GM21367 (cell line): ENCODE results near the gene CD300C.
"Not testable (repeated sequence)": the region's sequence is repeated elsewhere in the genome, so short reads cannot be mapped to it uniquely, and the experiment has no call there.

Experiments used
- ATAC-seq: cut with Tn5 transposase; IDR thresholded peaks from one replicate; pipeline ENCODE4 v1.9.1; 2021; ENCODE audit not compliant: unreplicated experiment

Gene CD300C

GRCh38 chr17:74563358-74563757 lies 17.4 kb upstream of the CD300C start:
- ATAC-seq, result no peak

- ATAC-seq, result no peak
Observed at GRCh38 chr17:74561586-74561985, 15.7 kb upstream of the CD300C start.

- ATAC-seq, result no peak
Observed at GRCh38 chr17:74558882-74559519, 13.1 kb upstream of the CD300C start.

DNA sequence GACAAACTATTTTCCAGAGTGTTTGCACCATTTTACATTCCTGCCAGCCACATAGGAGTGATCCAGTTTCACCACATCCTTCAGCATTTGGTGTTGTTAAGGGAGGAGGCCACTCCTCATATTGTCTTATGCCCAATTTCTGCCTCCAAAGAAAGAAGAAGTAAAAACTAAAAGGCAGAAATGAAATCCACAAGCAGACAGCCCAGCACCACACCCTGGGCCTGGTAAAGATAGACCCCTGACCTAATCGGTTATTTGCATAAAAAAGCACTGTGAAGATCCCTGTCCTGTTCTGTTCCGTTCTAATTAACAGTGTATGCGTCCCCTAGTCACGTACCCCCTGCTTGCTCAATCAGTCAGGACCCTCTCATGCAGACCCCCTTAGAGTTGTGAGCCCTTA lies 12.5 kb upstream of the CD300C start:
- not testable (repeated sequence) for ATAC-seq

GRCh38 chr17:74555427-74555940 lies 9.6 kb upstream of the CD300C start:
- ATAC-seq, result no peak

GRCh38 chr17:74554909-74555308 lies 9.0 kb upstream of the CD300C start:
- ATAC-seq, result no peak

GRCh38 chr17:74552037-74552436 lies 6.1 kb upstream of the CD300C start:
- ATAC-seq, result no peak

GRCh38 chr17:74550602-74551001 lies 4.7 kb upstream of the CD300C start:
- no peak for ATAC-seq

DNA sequence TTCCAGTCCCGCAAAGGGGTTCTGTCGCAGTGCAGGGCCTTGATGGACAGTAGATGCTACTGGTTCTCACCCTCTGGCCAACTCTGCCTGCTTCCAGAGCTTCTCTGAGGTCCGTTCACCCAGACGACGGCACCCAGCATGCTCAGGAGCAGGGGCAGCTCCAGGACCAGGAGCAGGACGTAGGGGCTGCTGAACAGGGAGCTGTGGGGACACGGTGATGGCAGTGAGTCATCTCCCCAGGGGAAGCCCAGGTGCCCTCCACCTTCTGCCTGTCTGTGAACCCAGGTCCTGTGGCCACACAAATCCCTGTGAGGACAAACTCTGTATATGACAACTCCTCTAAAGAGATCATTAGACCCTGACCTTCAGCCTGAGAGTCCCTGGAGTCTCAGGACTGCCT lies 3.4 kb upstream of the CD300C start:
- no peak for ATAC-seq

DNA sequence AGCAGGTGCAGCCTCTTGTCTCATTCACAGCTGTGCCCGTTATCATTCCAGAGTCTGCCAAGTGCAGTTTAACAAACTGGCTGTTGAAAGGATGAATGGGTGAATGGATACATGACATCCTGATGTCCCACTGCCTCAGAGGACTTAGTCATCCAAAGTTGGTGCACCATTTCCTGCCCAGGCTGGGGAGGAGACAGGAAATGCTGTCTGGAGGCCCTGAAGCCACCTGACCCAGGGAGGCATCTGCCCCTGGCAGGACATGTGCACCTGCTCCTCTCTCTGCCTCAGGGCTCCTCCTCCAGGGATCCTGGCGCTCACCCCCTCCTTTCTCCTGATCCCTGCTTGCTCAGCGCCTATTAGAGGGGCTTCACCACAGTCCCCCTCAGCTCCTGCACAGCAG lies 1.8 kb upstream of the CD300C start:
- ATAC-seq, result no peak

- no peak for ATAC-seq
Observed at GRCh38 chr17:74547264-74547663, 1.3 kb upstream of the CD300C start.

- no peak for ATAC-seq
Observed at GRCh38 chr17:74546586-74546985, 671 bp upstream of the CD300C start.

DNA sequence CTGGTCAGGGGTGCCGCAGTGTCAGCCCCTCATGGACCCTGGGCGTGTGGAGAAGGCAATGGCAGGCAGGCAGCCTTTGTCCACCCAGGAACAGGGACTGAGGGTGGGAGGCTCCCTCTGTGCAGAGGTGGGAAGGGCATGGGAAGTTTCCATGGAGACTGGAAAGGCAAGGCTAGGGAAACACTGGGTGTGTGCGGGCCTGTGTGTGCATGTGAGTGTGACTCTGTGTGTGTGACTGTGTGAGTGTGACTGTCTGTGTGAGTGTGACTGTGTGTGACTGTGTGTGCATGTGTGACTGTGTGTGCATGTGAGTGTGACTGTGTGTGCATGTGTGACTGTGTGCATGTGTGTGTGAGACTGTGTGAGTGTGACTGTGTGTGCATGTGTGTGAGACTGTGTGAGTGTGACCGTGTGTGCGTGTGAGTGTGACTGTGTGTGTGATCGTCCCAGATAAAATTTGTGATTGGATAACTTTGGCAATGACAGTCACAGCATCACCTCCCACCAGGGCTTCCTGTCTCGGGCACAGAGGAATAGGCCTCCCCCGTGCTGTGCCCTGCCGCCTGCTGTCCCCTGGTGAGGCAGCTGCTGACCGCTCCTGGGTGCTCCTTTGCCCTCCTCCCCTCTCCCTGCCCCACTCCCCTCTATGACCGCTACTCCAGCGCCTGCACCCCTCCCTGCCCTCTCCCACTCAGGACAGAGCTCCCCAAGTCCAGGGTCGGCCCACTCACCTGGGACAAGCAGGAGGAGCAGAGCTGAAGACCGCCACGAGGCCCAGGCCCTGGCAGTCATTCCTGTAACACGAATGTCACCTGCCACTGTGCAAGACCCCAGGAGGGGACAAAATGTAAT lies 698 bp downstream of the CD300C start:
- ATAC-seq, result no peak

DNA sequence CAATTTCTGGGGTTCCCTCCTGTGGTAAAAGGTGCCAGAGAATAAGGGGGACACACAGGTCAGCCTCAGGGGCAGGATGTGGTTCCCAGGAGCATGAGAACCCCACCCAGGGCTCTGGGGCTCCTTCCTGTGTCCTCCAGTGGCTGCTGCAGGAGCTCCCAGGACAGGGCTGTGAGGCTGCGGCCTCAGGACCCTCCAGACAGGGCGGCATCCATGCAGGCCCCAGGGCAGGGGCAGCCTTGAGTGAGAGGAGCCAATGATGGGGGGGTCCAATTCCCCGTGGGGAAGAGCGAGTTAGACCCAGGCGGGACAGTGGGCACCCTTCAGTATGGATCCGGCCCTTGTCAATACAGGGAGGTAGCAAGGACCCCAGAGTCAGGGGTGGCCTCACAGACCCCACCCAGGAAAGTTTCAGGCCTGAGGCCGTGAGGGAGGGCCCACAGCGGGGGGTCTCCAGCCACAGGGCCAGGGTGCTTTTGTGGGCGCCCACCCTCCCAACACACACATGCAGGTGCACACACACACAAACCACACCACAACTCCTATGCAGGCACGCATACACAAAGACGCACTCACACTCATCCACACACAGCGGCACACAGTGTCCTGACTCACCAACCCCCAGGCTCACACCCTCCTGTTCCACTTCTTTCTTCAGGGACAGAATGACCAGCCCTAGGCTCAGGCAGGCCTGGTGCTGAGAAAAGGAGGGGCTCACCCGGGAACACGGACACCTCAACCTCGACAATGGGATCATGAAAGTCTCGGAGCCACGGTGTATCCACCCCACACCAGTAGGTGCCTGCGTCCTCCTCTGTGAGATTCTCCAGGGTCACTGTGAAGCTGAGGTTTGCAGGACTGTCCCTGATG lies 1.8 kb downstream of the CD300C start:
- no peak for ATAC-seq

- ATAC-seq, result no peak
Observed at GRCh38 chr17:74543406-74543805, 2.5 kb downstream of the CD300C start.

GRCh38 chr17:74542727-74543383 lies 3.1 kb downstream of the CD300C start:
- ATAC-seq, result no peak

DNA sequence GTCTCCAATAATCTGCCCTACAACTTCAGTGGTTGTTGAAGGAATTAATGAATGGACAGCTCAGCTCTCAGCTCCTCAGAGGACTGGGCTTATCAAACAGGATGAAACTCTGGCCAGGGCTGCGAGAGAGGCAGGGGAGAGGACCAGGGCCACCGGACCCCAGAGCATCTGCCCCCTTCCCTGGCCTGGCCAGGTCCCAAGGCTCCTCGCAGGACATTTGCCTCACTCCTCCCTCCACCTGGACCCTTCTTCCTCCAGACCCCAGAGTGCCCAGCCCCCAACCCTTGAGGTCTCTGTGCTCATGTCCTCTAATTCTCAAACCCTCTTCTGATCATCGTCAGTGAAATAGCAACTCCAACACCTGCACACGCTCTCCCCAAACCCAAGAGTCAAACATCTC lies 3.7 kb downstream of the CD300C start:
- ATAC-seq, result no peak

GRCh38 chr17:74541176-74542111 lies 4.5 kb downstream of the CD300C start:
- ATAC-seq, result no peak

- no peak for ATAC-seq
Observed at GRCh38 chr17:74539281-74539820, 6.6 kb downstream of the CD300C start.
